Measurements from ENCODE around the gene RAB3D.
"Not testable (repeated sequence)": the region's sequence is repeated elsewhere in the genome, so short reads cannot be mapped to it uniquely, and the experiment has no call there.

The RAB3D gene

GRCh38 chr19:11338121-11338520 is 1.3 kb downstream of the RAB3D start:
- no peak for DNase-seq (ENCODE audit: low spot score)

GRCh38 chr19:11337080-11337479 is 2.4 kb downstream of the RAB3D start:
- DNase-seq (ENCODE audit: low spot score), result no peak

GRCh38 chr19:11335449-11336146 is 3.9 kb downstream of the RAB3D start:
- no peak for DNase-seq (ENCODE audit: low spot score)

- peak; percentile 58 for DNase-seq (ENCODE audit: low spot score)
Measured at GRCh38 chr19:11333838-11334237, 5.6 kb downstream of the RAB3D start.

GRCh38 chr19:11332822-11333221 is 6.6 kb downstream of the RAB3D start:
- no peak for DNase-seq (ENCODE audit: low spot score)

GRCh38 chr19:11331502-11331901 is 8.0 kb downstream of the RAB3D start:
- DNase-seq (ENCODE audit: low spot score), result no peak

GRCh38 chr19:11330127-11330526 is 9.3 kb downstream of the RAB3D start:
- DNase-seq (ENCODE audit: low spot score), result no peak

- DNase-seq (ENCODE audit: low spot score), result no peak
Measured at GRCh38 chr19:11325544-11325943, 13.9 kb downstream of the RAB3D start.

- DNase-seq (ENCODE audit: low spot score), result no peak
Measured at GRCh38 chr19:11324748-11325389, 14.6 kb downstream of the RAB3D start.

GRCh38 chr19:11324079-11324661 is 15.3 kb downstream of the RAB3D start:
- DNase-seq (ENCODE audit: low spot score), result no peak

- DNase-seq (ENCODE audit: low spot score), result no peak
Measured at GRCh38 chr19:11323601-11324078, 15.8 kb downstream of the RAB3D start.

- DNase-seq (ENCODE audit: low spot score), result no peak
Measured at GRCh38 chr19:11322269-11323024, 17.0 kb downstream of the RAB3D start.

- no peak for DNase-seq (ENCODE audit: low spot score)
Measured at GRCh38 chr19:11321191-11322126, 18.0 kb downstream of the RAB3D start.

- DNase-seq (ENCODE audit: low spot score), result not testable (repeated sequence)
Measured at GRCh38 chr19:11320278-11320995, 19.0 kb downstream of the RAB3D start.

- DNase-seq (ENCODE audit: low spot score), result no peak
Measured at GRCh38 chr19:11306337-11306736, 33.1 kb downstream of the RAB3D start.

GRCh38 chr19:11304936-11305335 is 34.5 kb downstream of the RAB3D start:
- no peak for DNase-seq (ENCODE audit: low spot score)

- no peak for DNase-seq (ENCODE audit: low spot score)
Measured at GRCh38 chr19:11300811-11301120, 38.7 kb downstream of the RAB3D start.

GRCh38 chr19:11299946-11300810 is 39.3 kb downstream of the RAB3D start:
- DNase-seq (ENCODE audit: low spot score), result no peak

GRCh38 chr19:11296264-11296663 is 43.2 kb downstream of the RAB3D start:
- DNase-seq (ENCODE audit: low spot score), result no peak

- DNase-seq (ENCODE audit: low spot score), result no peak
Measured at GRCh38 chr19:11295665-11296245, 43.7 kb downstream of the RAB3D start, which contains the start of gene TSPAN16. Gene TSPAN16, plus strand, starts transcription at chr19:11296160. Its CDS starts 138 bp downstream, at chr19:11296298.
